GM23338 (cell line): Measurements from ENCODE around the gene NINL. TPM values are rescaled to one million over a fixed set of nuclear protein-coding genes. Genes with fewer than 3 reads are reported as not detected.
A peak's percentile ranks its signal among the peaks of the same experiment; 100 is the strongest.

Experiments used
- ATAC-seq: fragments of 200-7000 bp; cut with Tn5 transposase; 3 replicates; pipeline ENCODE4 v1.9.1; 2020
- DNase-seq: peaks from one replicate; pipeline ENCODE4 v3.0.0-alpha.2; 2015; ENCODE audit warnings: low spot score
- H2AFZ ChIP-seq: fragments of 200-600 bp; sonication (generic); 2 replicates; pipeline ENCODE4 v1.8.0; 2016; ENCODE audit warnings: antibody characterized with exemption, mild to moderate bottlenecking, moderate library complexity
- H3F3A ChIP-seq: fragments of 200-600 bp; sonication (generic); replicated peaks from 2 replicates; pipeline ENCODE4 v1.8.0; 2017; ENCODE audit warnings: antibody characterized with exemption, mixed run types, low read depth
- H3K27ac ChIP-seq: fragments of 200-600 bp; sonication (generic); 2 replicates; pipeline ENCODE4 v1.6.1; 2016; ENCODE audit warnings: low read depth
- H3K27me3 ChIP-seq: fragments of 200-600 bp; sonication (generic); 2 replicates; pipeline ENCODE4 v1.8.0; 2016; ENCODE audit warnings: mild to moderate bottlenecking, mixed run types, moderate library complexity; ENCODE audit not compliant: insufficient read depth
- H3K36me3 ChIP-seq: fragments of 200-600 bp; sonication (generic); 2 replicates; pipeline ENCODE4 v1.8.0; 2016; ENCODE audit warnings: mild to moderate bottlenecking; ENCODE audit not compliant: insufficient read depth
- H3K4me1 ChIP-seq: fragments of 200-600 bp; sonication (generic); 2 replicates; pipeline ENCODE4 v1.8.0; 2016; ENCODE audit warnings: mild to moderate bottlenecking, moderate library complexity; ENCODE audit not compliant: insufficient read depth
- H3K4me2 ChIP-seq: fragments of 200-600 bp; sonication (generic); 2 replicates; pipeline ENCODE4 v1.7.1; 2017; ENCODE audit warnings: mixed run types
- H3K4me3 ChIP-seq: fragments of 200-600 bp; sonication (generic); 2 replicates; pipeline ENCODE4 v1.6.1; 2016; ENCODE audit warnings: mixed run types
- H3K79me2 ChIP-seq: fragments of 200-600 bp; sonication (generic); replicated peaks from 2 replicates; pipeline ENCODE4 v1.8.0; 2017; ENCODE audit warnings: mild to moderate bottlenecking; ENCODE audit not compliant: insufficient read depth
- H3K9me2 ChIP-seq: fragments of 200-600 bp; sonication (generic); 2 replicates; pipeline ENCODE4 v1.8.0; 2017; ENCODE audit not compliant: insufficient read depth
- H4K20me1 ChIP-seq: fragments of 200-600 bp; sonication (generic); replicated peaks from 2 replicates; pipeline ENCODE4 v1.8.0; 2017; ENCODE audit warnings: mild to moderate bottlenecking; ENCODE audit not compliant: insufficient read depth
- H3K27ac Mint-ChIP-seq: 2 replicates; pipeline ENCODE4 v1.8.0; 2020; ENCODE audit warnings: inconsistent platforms, mild to moderate bottlenecking, moderate library complexity, mixed read lengths
- H3K27me3 Mint-ChIP-seq: 3 replicates; pipeline ENCODE4 v1.8.0; 2022; ENCODE audit warnings: low read depth, mild to moderate bottlenecking, moderate library complexity, mixed read lengths, inconsistent platforms; ENCODE audit not compliant: insufficient read depth, poor library complexity
- H3K36me3 Mint-ChIP-seq: 3 replicates; pipeline ENCODE4 v1.8.0; 2021; ENCODE audit warnings: low read depth, mild to moderate bottlenecking, inconsistent platforms, moderate library complexity, mixed read lengths
- H3K4me1 Mint-ChIP-seq: 3 replicates; pipeline ENCODE4 v1.8.0; 2020; ENCODE audit warnings: mild to moderate bottlenecking, inconsistent platforms, mixed read lengths
- H3K4me3 Mint-ChIP-seq: 3 replicates; pipeline ENCODE4 v1.8.0; 2021; ENCODE audit warnings: moderate library complexity, mild to moderate bottlenecking, inconsistent platforms, mixed read lengths
- H3K9me3 Mint-ChIP-seq: 3 replicates; pipeline ENCODE4 v1.8.0; 2020; ENCODE audit warnings: moderate library complexity, mild to moderate bottlenecking, inconsistent platforms, mixed read lengths
- CREB1 ChIP-seq: fragments of 250-450 bp; sonication (Bioruptor Pico); IDR thresholded peaks from 2 replicates; pipeline ENCODE4 v1.5.0; 2020; ENCODE audit warnings: low read depth, mild to moderate bottlenecking, moderate library complexity
- EZH2 ChIP-seq: fragments of 200-600 bp; sonication (generic); IDR thresholded peaks from one replicate; pipeline ENCODE4 v1.8.0; 2017; ENCODE audit warnings: antibody characterized with exemption, mild to moderate bottlenecking, low read depth; ENCODE audit not compliant: unreplicated experiment
- NANOG ChIP-seq: IDR thresholded peaks from 2 replicates; pipeline ENCODE4 v1.6.1; 2016; ENCODE audit warnings: antibody characterized with exemption, borderline replicate concordance
- POLR2AphosphoS5 ChIP-seq: IDR thresholded peaks from 2 replicates; pipeline ENCODE4 v1.6.1; 2016; ENCODE audit warnings: antibody characterized with exemption, low read depth
- ZNF114 ChIP-seq: fragments of 250-450 bp; sonication (Bioruptor Pico); IDR thresholded peaks from 2 replicates; pipeline ENCODE4 v1.5.0; 2020; ENCODE audit warnings: mild to moderate bottlenecking, moderate library complexity
- ZNF331 ChIP-seq: fragments of 250-450 bp; sonication (Bioruptor Pico); IDR thresholded peaks from 2 replicates; pipeline ENCODE4 v1.5.0; 2020; ENCODE audit warnings: low read depth, mild to moderate bottlenecking, moderate library complexity
- polyA plus RNA-seq: library from polyadenylated mRNA; unstranded; fragments of >200 nt; fragmentation: Nextera tagmentation; extraction: Ambion mirVana; gene quantifications from 2 replicates; pipeline ENCODE4 v1.2.1, GENCODE V29; 2016
- total RNA-seq: library from RNA; depleted of rRNA; stranded (reverse); fragments of >200 nt; shearing (Covaris generic); gene quantifications from 2 replicates; pipeline ENCODE4 v1.2.3, GENCODE V29; 2014
- TF ChIP-seq, protein P1 (sequence below): fragments of 250-450 bp; sonication (Bioruptor Pico); IDR thresholded peaks from 2 replicates; pipeline ENCODE4 v1.5.0; 2020; ENCODE audit warnings: mild to moderate bottlenecking, moderate library complexity
- TF ChIP-seq, protein P2 (sequence below): IDR thresholded peaks from 2 replicates; pipeline ENCODE4 v1.6.1; 2016; ENCODE audit warnings: antibody characterized with exemption

NINL gene
- total and polyA plus RNA-seq, 2 experiments from 2014 or later = 18.0 to 31.2 TPM

GRCh38 chr20:25489221-25489871 lies 96.0 kb downstream of the NINL start (continued):
- TF ChIP-seq NANOG = no peak
- TF ChIP-seq ZNF331 (CRISPR knock-in tag) = no peak
- TF ChIP-seq CREB1 (CRISPR knock-in tag) = no peak
- TF ChIP-seq, protein P1, sequence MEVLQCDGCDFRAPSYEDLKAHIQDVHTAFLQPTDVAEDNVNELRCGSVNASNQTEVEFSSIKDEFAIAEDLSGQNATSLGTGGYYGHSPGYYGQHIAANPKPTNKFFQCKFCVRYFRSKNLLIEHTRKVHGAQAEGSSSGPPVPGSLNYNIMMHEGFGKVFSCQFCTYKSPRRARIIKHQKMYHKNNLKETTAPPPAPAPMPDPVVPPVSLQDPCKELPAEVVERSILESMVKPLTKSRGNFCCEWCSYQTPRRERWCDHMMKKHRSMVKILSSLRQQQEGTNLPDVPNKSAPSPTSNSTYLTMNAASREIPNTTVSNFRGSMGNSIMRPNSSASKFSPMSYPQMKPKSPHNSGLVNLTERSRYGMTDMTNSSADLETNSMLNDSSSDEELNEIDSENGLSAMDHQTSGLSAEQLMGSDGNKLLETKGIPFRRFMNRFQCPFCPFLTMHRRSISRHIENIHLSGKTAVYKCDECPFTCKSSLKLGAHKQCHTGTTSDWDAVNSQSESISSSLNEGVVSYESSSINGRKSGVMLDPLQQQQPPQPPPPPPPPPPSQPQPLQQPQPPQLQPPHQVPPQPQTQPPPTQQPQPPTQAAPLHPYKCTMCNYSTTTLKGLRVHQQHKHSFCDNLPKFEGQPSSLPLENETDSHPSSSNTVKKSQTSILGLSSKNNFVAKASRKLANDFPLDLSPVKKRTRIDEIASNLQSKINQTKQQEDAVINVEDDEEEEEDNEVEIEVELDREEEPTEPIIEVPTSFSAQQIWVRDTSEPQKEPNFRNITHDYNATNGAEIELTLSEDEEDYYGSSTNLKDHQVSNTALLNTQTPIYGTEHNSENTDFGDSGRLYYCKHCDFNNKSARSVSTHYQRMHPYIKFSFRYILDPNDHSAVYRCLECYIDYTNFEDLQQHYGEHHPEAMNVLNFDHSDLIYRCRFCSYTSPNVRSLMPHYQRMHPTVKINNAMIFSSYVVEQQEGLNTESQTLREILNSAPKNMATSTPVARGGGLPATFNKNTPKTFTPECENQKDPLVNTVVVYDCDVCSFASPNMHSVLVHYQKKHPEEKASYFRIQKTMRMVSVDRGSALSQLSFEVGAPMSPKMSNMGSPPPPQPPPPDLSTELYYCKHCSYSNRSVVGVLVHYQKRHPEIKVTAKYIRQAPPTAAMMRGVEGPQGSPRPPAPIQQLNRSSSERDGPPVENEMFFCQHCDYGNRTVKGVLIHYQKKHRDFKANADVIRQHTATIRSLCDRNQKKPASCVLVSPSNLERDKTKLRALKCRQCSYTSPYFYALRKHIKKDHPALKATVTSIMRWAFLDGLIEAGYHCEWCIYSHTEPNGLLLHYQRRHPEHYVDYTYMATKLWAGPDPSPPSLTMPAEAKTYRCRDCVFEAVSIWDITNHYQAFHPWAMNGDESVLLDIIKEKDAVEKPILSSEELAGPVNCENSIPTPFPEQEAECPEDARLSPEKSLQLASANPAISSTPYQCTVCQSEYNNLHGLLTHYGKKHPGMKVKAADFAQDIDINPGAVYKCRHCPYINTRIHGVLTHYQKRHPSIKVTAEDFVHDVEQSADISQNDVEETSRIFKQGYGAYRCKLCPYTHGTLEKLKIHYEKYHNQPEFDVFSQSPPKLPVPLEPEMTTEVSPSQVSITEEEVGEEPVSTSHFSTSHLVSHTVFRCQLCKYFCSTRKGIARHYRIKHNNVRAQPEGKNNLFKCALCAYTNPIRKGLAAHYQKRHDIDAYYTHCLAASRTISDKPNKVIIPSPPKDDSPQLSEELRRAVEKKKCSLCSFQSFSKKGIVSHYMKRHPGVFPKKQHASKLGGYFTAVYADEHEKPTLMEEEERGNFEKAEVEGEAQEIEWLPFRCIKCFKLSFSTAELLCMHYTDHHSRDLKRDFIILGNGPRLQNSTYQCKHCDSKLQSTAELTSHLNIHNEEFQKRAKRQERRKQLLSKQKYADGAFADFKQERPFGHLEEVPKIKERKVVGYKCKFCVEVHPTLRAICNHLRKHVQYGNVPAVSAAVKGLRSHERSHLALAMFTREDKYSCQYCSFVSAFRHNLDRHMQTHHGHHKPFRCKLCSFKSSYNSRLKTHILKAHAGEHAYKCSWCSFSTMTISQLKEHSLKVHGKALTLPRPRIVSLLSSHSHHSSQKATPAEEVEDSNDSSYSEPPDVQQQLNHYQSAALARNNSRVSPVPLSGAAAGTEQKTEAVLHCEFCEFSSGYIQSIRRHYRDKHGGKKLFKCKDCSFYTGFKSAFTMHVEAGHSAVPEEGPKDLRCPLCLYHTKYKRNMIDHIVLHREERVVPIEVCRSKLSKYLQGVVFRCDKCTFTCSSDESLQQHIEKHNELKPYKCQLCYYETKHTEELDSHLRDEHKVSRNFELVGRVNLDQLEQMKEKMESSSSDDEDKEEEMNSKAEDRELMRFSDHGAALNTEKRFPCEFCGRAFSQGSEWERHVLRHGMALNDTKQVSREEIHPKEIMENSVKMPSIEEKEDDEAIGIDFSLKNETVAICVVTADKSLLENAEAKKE (CRISPR knock-in tag) = no peak

DNA sequence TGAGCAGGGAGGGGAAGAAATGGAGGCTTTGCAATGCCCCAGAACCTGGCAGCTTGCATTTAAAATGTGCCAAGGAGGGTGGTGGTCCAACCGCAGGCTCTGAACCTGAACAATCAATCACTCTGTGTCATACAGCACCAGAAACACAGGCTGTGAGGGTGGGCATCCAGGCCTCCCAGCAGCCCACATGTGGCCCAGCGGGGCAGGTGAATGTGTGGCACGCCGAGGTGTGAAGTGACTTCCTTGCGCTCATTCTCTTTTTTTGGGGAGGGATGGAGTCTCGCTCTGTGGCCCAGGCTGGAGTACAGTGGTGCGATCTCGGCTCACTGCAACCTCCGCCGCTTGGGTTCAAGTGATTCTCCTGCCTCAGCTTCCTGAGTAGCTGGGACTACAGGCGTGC lies 97.4 kb downstream of the NINL start:
- Histone ChIP-seq H2AFZ (no peak overlapping the region), H3K79me2 (no peaks in the 10 kb centered on the region), H3K27me3 (no peaks in the 10 kb centered on the region), H3F3A (no peaks in the 10 kb centered on the region; the same call in 1 of the 2 replicates), H3K4me3 (no peak overlapping the region), H3K36me3 (peaks cover 3% of the 10 kb centered on the region), H4K20me1 (no peaks in the 10 kb centered on the region), H3K4me2 (no peak overlapping the region), H3K4me1 (peaks cover 11% of the 10 kb centered on the region), H3K9me2 (no peaks in the 10 kb centered on the region), H3K27ac (0 out of 2 replicates have a peak overlapping the region, but pooled peaks have one; percentile 26)
- ATAC-seq (no peak), DNase-seq (no peak)
- no peaks in the 10 kb centered on the region for H3K9me3 Mint-ChIP-seq
- no peak overlapping the region for H3K27ac Mint-ChIP-seq
- peaks cover 47% of the 10 kb centered on the region for H3K36me3 Mint-ChIP-seq
- no peak overlapping the region for H3K4me3 Mint-ChIP-seq
- H3K27me3 Mint-ChIP-seq = peaks cover 3% of the 10 kb centered on the region
- peaks cover 37% of the 10 kb centered on the region for H3K4me1 Mint-ChIP-seq
- TF ChIP-seq POLR2AphosphoS5 (no peak), CREB1 (CRISPR knock-in tag) (no peak), ZNF114 (no peak), EZH2 (no peak)
- TF ChIP-seq, protein P2, sequence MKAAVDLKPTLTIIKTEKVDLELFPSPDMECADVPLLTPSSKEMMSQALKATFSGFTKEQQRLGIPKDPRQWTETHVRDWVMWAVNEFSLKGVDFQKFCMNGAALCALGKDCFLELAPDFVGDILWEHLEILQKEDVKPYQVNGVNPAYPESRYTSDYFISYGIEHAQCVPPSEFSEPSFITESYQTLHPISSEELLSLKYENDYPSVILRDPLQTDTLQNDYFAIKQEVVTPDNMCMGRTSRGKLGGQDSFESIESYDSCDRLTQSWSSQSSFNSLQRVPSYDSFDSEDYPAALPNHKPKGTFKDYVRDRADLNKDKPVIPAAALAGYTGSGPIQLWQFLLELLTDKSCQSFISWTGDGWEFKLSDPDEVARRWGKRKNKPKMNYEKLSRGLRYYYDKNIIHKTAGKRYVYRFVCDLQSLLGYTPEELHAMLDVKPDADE = no peak
- TF ChIP-seq, protein P1 (CRISPR knock-in tag) = no peak
